ENCODE measurements around the gene NSMF. TPM values are rescaled to one million over a fixed set of nuclear protein-coding genes. Genes with fewer than 3 reads are reported as not detected.

NSMF gene
- total RNA-seq, 1 donor from 2014 or later: 24.7 TPM

DNA sequence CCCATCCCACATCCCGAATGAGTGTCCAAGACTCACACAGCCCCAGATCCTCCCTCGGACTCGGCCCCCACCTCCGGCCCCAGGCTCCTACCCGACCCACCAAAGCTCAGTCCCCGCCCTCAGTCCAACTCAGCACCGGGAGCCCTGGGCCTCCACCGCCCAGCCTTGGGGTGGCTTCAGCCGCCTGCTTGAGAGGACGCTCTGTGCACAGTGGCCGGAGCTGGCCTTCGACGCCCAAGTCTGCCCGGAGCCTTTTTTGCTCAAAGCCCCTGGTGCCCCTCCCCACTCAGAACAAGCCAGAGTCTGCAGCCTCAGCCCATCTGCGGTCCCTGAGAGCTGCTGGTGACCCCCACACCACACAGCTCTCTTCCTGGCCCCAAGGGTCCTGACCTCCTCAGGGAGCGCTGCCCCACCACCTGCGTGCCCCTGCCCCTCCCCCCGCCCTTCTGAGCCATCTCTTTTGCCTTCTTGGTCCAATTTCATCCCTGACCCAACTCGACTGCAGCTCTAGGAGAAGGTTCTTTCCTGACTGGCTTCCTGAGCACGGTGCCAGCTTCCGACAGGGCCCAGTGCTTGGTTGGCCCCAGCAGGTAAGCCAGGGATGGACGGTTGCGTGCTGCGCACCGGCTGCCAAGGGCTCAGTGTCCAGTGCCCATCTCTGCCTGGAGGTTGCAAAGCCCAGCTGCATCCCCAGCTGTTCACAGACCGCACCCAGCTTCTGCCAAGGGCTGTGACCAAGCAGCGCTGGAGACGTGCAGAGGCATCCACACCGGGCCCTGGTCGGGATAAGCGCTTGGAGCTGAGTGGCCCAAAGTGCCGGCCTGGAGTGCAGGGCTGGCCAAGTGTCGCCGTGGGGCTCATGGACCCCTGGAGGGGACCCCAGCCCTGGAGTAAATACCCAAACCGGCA is 27.7 kb upstream of the NSMF start:
- Mint-ChIP-seq H3K27me3 (no peaks in the 10 kb centered on the region), H3K9me3 (no peaks in the 10 kb centered on the region), H3K4me3 (no peak overlapping the region), H3K4me1 (no peaks in the 10 kb centered on the region), H3K36me3 (ENCODE audit: low read depth) (peaks cover 2% of the 10 kb centered on the region), H3K27ac (no peak overlapping the region)
- TF ChIP-seq, protein P1, sequence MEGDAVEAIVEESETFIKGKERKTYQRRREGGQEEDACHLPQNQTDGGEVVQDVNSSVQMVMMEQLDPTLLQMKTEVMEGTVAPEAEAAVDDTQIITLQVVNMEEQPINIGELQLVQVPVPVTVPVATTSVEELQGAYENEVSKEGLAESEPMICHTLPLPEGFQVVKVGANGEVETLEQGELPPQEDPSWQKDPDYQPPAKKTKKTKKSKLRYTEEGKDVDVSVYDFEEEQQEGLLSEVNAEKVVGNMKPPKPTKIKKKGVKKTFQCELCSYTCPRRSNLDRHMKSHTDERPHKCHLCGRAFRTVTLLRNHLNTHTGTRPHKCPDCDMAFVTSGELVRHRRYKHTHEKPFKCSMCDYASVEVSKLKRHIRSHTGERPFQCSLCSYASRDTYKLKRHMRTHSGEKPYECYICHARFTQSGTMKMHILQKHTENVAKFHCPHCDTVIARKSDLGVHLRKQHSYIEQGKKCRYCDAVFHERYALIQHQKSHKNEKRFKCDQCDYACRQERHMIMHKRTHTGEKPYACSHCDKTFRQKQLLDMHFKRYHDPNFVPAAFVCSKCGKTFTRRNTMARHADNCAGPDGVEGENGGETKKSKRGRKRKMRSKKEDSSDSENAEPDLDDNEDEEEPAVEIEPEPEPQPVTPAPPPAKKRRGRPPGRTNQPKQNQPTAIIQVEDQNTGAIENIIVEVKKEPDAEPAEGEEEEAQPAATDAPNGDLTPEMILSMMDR (IDR thresholded peaks at IDR 0.05): no peak
- ChIA-PET CTCF (no interaction called here), POLR2A (interaction anchor here (0.5 kb wide), 1 partner anchor 13 kb away, joined by 3 read pairs; no protein-coding TSS in a partner anchor)
- no peak for DNase-seq
- ATAC-seq (ENCODE audit: low read depth): no peak
- intact Hi-C loops (cut with micrococcal nuclease): no loop called here

GRCh38 chr9:137486141-137486490 is 27.0 kb upstream of the NSMF start:
- no peak overlapping the region for H3K4me3 Mint-ChIP-seq
- CTCF ChIA-PET: no interaction called here
- no peaks in the 10 kb centered on the region for H3K4me1 Mint-ChIP-seq
- DNase-seq (no peak), ATAC-seq (ENCODE audit: low read depth) (no peak)
- no peaks in the 10 kb centered on the region for H3K36me3 Mint-ChIP-seq (ENCODE audit: low read depth)
- TF ChIP-seq, protein P1 (IDR thresholded peaks at IDR 0.05): no peak
- intact Hi-C loops (cut with micrococcal nuclease): no loop called here
- POLR2A ChIA-PET: no interaction called here
- H3K9me3 Mint-ChIP-seq: no peaks in the 10 kb centered on the region
- H3K27ac Mint-ChIP-seq: no peak overlapping the region
- H3K27me3 Mint-ChIP-seq: no peaks in the 10 kb centered on the region

DNA sequence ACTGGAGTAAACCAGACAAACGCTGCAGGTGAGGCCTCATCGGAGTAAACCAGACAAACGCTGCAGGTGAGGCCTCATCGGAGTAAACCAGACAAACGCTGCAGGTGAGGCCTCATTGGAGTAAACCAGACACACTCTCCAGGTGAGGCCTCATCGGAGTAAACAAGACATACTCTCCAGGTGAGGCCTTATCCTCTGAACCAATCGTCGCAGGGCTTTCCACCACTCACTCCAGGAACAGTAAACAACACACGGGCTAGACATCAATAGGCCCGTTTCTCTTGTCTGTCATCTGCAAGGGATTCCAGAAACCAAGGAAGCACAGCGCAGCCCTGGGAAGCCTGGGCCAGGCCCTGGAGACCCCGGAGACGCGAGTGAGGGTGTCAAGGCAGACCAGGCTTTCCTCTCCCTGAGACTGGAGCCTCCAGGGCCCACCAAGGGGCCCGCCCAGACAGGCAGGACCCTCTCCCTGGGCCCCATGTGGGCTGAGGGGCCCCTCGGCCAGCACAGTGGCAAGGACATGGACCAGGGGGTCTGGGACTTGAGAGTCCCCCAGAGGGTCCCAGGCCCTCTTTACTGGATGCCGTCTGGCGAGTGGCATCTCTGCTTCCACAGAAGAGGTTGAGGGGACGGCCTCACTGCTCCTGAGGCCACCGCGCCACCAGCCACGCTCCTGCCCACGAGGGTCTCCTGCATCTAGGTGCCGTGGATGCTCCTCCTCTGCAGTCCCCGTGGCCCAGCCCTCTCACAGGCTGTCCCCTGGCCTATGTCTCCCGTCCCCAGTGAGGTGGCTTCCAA is 26.4 kb upstream of the NSMF start:
- Mint-ChIP-seq H3K4me3 (no peak overlapping the region), H3K36me3 (ENCODE audit: low read depth) (no peaks in the 10 kb centered on the region), H3K27ac (no peak overlapping the region), H3K27me3 (no peaks in the 10 kb centered on the region), H3K9me3 (no peaks in the 10 kb centered on the region), H3K4me1 (no peaks in the 10 kb centered on the region)
- DNase-seq: no peak
- ChIA-PET POLR2A (no interaction called here), CTCF (no interaction called here)
- TF ChIP-seq, protein P1 (IDR thresholded peaks at IDR 0.05): no peak
- intact Hi-C loops (cut with micrococcal nuclease): no loop called here
- ATAC-seq (ENCODE audit: low read depth): no peak

DNA sequence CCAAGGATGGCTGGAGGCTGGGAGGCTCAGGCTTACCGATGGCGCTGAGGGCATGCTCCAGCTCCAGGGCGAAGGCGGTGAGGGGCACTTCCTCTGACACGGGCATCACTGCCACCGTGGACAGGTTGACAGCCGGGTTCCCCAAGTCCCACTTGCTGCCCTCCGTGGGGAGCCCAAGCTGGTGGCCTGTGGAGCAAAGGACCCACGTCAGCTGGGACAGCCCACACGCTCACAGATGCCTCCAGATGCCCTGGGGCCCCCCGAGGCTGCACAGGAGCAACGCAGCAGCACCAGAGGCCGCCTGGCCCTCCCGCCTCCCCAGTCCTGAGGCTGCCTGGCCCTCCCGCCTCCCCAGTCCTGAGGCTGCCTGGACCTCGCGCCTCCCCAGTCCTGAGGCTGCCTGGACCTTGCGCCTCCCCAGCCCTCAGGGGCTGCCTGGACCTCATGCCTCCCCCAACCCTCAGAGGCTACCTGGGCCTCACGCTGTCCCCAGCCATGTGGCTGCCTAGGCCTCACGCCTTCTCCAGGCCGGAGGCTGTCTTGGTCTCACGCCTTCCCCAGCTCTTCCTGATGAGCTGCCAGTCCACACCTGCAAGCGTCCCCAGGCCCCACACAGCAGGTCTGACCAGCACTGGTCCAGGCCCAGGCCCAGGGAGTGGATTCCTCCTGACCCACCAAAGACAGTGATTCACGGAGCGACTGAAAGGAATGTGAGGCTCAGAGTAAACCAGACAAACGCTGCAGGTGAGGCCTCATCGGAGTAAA is 25.6 kb upstream of the NSMF start:
- Mint-ChIP-seq H3K36me3 (ENCODE audit: low read depth) (no peaks in the 10 kb centered on the region), H3K4me1 (no peaks in the 10 kb centered on the region), H3K9me3 (no peaks in the 10 kb centered on the region), H3K4me3 (no peak overlapping the region), H3K27ac (no peak overlapping the region), H3K27me3 (no peaks in the 10 kb centered on the region)
- ChIA-PET CTCF (no interaction called here), POLR2A (no interaction called here)
- intact Hi-C loops (cut with micrococcal nuclease): no loop called here
- ATAC-seq (ENCODE audit: low read depth): no peak
- no peak for DNase-seq
- TF ChIP-seq, protein P1 (IDR thresholded peaks at IDR 0.05): no peak
